Measurements from ENCODE around the gene LRRC8C. TPM values are rescaled to one million over a fixed set of nuclear protein-coding genes. Genes with fewer than 3 reads are reported as not detected.

The LRRC8C gene
- total and polyA plus RNA-seq, 2 experiments from 2014 or later: 0.89 to 3.9 TPM

- H3F3A ChIP-seq (replicated peaks; ENCODE audit: low read depth): no peaks in the 10 kb centered on the region
- Mint-ChIP-seq H3K27me3 (ENCODE audit: insufficient read depth, low read depth, poor library complexity) (no peaks in the 10 kb centered on the region), H3K27ac (no peak overlapping the region), H3K4me3 (no peak overlapping the region), H3K4me1 (no peaks in the 10 kb centered on the region), H3K36me3 (ENCODE audit: low read depth) (peaks cover 3% of the 10 kb centered on the region; the same call in 1 of the 3 replicates), H3K9me3 (peaks cover 14% of the 10 kb centered on the region; the same call in 2 of the 3 replicates)
- no peaks in the 10 kb centered on the region for H3K36me3 ChIP-seq (ENCODE audit: insufficient read depth)
- ATAC-seq (no peak), DNase-seq (ENCODE audit: low spot score) (no peak)
- H3K4me2 ChIP-seq: no peak overlapping the region
- TF ChIP-seq EZH2 (IDR thresholded peaks at IDR 0.05; ENCODE audit: low read depth, unreplicated experiment): no peak
- no peak for TF ChIP-seq ZNF331 (CRISPR knock-in tag; IDR thresholded peaks at IDR 0.05; ENCODE audit: low read depth)
- TF ChIP-seq, protein P1, sequence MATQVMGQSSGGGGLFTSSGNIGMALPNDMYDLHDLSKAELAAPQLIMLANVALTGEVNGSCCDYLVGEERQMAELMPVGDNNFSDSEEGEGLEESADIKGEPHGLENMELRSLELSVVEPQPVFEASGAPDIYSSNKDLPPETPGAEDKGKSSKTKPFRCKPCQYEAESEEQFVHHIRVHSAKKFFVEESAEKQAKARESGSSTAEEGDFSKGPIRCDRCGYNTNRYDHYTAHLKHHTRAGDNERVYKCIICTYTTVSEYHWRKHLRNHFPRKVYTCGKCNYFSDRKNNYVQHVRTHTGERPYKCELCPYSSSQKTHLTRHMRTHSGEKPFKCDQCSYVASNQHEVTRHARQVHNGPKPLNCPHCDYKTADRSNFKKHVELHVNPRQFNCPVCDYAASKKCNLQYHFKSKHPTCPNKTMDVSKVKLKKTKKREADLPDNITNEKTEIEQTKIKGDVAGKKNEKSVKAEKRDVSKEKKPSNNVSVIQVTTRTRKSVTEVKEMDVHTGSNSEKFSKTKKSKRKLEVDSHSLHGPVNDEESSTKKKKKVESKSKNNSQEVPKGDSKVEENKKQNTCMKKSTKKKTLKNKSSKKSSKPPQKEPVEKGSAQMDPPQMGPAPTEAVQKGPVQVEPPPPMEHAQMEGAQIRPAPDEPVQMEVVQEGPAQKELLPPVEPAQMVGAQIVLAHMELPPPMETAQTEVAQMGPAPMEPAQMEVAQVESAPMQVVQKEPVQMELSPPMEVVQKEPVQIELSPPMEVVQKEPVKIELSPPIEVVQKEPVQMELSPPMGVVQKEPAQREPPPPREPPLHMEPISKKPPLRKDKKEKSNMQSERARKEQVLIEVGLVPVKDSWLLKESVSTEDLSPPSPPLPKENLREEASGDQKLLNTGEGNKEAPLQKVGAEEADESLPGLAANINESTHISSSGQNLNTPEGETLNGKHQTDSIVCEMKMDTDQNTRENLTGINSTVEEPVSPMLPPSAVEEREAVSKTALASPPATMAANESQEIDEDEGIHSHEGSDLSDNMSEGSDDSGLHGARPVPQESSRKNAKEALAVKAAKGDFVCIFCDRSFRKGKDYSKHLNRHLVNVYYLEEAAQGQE (IDR thresholded peaks at IDR 0.05; ENCODE audit: unreplicated experiment): no peak
- TF ChIP-seq, protein P2, sequence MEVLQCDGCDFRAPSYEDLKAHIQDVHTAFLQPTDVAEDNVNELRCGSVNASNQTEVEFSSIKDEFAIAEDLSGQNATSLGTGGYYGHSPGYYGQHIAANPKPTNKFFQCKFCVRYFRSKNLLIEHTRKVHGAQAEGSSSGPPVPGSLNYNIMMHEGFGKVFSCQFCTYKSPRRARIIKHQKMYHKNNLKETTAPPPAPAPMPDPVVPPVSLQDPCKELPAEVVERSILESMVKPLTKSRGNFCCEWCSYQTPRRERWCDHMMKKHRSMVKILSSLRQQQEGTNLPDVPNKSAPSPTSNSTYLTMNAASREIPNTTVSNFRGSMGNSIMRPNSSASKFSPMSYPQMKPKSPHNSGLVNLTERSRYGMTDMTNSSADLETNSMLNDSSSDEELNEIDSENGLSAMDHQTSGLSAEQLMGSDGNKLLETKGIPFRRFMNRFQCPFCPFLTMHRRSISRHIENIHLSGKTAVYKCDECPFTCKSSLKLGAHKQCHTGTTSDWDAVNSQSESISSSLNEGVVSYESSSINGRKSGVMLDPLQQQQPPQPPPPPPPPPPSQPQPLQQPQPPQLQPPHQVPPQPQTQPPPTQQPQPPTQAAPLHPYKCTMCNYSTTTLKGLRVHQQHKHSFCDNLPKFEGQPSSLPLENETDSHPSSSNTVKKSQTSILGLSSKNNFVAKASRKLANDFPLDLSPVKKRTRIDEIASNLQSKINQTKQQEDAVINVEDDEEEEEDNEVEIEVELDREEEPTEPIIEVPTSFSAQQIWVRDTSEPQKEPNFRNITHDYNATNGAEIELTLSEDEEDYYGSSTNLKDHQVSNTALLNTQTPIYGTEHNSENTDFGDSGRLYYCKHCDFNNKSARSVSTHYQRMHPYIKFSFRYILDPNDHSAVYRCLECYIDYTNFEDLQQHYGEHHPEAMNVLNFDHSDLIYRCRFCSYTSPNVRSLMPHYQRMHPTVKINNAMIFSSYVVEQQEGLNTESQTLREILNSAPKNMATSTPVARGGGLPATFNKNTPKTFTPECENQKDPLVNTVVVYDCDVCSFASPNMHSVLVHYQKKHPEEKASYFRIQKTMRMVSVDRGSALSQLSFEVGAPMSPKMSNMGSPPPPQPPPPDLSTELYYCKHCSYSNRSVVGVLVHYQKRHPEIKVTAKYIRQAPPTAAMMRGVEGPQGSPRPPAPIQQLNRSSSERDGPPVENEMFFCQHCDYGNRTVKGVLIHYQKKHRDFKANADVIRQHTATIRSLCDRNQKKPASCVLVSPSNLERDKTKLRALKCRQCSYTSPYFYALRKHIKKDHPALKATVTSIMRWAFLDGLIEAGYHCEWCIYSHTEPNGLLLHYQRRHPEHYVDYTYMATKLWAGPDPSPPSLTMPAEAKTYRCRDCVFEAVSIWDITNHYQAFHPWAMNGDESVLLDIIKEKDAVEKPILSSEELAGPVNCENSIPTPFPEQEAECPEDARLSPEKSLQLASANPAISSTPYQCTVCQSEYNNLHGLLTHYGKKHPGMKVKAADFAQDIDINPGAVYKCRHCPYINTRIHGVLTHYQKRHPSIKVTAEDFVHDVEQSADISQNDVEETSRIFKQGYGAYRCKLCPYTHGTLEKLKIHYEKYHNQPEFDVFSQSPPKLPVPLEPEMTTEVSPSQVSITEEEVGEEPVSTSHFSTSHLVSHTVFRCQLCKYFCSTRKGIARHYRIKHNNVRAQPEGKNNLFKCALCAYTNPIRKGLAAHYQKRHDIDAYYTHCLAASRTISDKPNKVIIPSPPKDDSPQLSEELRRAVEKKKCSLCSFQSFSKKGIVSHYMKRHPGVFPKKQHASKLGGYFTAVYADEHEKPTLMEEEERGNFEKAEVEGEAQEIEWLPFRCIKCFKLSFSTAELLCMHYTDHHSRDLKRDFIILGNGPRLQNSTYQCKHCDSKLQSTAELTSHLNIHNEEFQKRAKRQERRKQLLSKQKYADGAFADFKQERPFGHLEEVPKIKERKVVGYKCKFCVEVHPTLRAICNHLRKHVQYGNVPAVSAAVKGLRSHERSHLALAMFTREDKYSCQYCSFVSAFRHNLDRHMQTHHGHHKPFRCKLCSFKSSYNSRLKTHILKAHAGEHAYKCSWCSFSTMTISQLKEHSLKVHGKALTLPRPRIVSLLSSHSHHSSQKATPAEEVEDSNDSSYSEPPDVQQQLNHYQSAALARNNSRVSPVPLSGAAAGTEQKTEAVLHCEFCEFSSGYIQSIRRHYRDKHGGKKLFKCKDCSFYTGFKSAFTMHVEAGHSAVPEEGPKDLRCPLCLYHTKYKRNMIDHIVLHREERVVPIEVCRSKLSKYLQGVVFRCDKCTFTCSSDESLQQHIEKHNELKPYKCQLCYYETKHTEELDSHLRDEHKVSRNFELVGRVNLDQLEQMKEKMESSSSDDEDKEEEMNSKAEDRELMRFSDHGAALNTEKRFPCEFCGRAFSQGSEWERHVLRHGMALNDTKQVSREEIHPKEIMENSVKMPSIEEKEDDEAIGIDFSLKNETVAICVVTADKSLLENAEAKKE (CRISPR knock-in tag; IDR thresholded peaks at IDR 0.05): no peak
- TF ChIP-seq STAT1 (IDR thresholded peaks at IDR 0.05; ENCODE audit: unreplicated experiment): no peak
- TF ChIP-seq, protein P3, sequence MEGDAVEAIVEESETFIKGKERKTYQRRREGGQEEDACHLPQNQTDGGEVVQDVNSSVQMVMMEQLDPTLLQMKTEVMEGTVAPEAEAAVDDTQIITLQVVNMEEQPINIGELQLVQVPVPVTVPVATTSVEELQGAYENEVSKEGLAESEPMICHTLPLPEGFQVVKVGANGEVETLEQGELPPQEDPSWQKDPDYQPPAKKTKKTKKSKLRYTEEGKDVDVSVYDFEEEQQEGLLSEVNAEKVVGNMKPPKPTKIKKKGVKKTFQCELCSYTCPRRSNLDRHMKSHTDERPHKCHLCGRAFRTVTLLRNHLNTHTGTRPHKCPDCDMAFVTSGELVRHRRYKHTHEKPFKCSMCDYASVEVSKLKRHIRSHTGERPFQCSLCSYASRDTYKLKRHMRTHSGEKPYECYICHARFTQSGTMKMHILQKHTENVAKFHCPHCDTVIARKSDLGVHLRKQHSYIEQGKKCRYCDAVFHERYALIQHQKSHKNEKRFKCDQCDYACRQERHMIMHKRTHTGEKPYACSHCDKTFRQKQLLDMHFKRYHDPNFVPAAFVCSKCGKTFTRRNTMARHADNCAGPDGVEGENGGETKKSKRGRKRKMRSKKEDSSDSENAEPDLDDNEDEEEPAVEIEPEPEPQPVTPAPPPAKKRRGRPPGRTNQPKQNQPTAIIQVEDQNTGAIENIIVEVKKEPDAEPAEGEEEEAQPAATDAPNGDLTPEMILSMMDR (conservative IDR thresholded peaks at IDR 0.05; ENCODE audit: low read depth in 2 of 2): no peak
- TF ChIP-seq CREB1 (CRISPR knock-in tag; IDR thresholded peaks at IDR 0.05; ENCODE audit: low read depth): no peak
- no peak for TF ChIP-seq EZH2phosphoT487 (IDR thresholded peaks at IDR 0.05; ENCODE audit: unreplicated experiment)
- TF ChIP-seq ZNF114 (CRISPR knock-in tag; IDR thresholded peaks at IDR 0.05): no peak
- no peak for TF ChIP-seq NANOG (IDR thresholded peaks at IDR 0.05; ENCODE audit: borderline replicate concordance)
- no peak for TF ChIP-seq POLR2AphosphoS5 (IDR thresholded peaks at IDR 0.05; ENCODE audit: low read depth)
- no peaks in the 10 kb centered on the region for H3K4me1 ChIP-seq (ENCODE audit: insufficient read depth)
- H4K20me1 ChIP-seq (replicated peaks; ENCODE audit: insufficient read depth): no peaks in the 10 kb centered on the region
- no peaks in the 10 kb centered on the region for H3K9me2 ChIP-seq (ENCODE audit: insufficient read depth)
- H2AFZ ChIP-seq: no peak overlapping the region
- H3K79me2 ChIP-seq (replicated peaks; ENCODE audit: insufficient read depth): no peaks in the 10 kb centered on the region
- H3K27ac ChIP-seq (ENCODE audit: low read depth): no peak overlapping the region
- H3K27me3 ChIP-seq (ENCODE audit: insufficient read depth): no peaks in the 10 kb centered on the region
- no peak overlapping the region for H3K4me3 ChIP-seq
Observed at GRCh38 chr1:89665941-89666340, 33.0 kb downstream of the LRRC8C start.

Measured in GM23338 (cell line).